Amniotic stem cell (primary cell): ENCODE measurements around the gene HS3ST2.
"Not testable (repeated sequence)": the region's sequence is repeated elsewhere in the genome, so short reads cannot be mapped to it uniquely, and the experiment has no call there.

ENCODE experiments used
- DNase-seq: peaks from one replicate; lab custom pipeline; 2025; lab: John Stamatoyannopoulos, UW

The HS3ST2 gene

GRCh38 chr16:22878955-22879354 lies 65.0 kb downstream of the HS3ST2 start:
- DNase-seq, result no peak

DNA sequence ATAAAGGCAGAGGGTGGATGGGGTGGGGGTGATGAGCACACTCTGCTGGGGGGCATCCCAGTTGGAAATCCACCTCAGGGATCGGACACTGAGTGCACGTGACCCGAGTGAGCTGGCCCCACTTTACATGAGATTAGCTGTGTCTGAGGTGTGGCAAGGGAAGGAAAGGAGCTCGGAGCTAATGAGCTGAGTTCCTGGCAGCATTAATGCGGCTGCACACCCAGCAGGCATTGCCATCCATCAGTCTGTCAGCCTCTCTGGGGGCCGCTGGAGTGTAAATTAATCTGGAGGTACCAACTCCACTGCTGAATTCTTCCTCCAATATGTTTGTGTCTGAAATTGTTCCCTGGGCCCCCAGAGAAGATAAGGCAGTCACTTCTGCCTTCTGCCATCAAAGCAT lies 65.5 kb downstream of the HS3ST2 start:
- DNase-seq, result no peak

GRCh38 chr16:22882981-22883380 lies 69.0 kb downstream of the HS3ST2 start:
- no peak for DNase-seq

DNA sequence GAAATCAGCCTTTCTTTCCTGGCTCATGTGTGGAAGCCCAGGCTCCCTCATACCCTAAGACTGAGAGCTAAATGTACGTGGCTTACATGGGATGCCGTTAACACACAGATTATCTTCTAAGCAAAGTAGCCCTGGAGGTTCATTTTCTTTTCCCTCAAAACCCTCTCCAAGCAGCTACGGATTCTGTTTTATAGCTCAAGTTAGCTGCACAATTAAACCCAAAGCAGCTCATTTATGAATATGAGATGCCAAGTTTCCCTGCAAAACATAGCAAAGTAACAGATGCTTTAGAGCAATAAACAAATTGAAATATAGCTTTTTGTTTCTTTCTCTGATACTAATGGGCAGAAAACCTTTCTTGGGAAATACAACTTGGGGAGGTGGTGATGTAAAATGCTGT lies 72.0 kb downstream of the HS3ST2 start:
- DNase-seq, result no peak

DNA sequence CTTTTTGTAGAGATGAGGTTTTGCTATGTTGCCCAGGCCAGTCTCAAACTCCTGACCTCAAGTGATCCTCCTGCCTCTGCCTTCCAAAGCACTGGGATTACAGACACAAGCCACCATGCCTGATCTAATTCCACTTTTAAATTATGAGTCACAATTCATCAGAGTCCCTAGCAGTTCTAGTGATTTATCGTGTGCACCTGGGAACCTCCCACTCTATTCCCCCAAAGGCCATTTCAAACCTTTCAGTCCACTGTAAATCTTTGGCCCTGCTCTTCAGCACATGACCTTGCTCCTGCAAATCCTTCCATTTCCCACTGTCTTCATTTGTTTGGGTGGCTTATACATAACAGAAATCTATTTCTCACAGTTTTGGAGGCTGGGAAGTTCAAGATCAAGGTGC lies 73.0 kb downstream of the HS3ST2 start:
- DNase-seq, result no peak

DNA sequence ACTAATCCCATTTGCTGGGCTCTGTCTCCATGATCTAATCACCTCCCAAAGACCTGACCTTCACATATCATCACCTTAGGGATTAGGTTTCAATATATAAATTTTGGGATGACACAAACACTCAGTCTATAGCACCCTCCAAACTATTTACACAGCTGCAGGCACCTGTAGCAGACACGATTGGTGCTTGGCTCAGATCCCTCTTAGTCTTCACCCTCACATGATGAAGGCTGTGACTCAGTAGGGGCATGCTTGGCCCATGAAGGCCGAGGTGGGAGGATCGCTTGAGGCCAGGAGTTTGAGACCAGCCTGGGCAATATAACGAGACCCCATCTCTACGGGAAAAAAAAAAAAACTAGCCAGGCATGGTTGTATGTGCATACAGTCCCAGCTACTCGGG lies 73.5 kb downstream of the HS3ST2 start:
- no peak for DNase-seq

- no peak for DNase-seq
These were observed 74.8 kb downstream of the HS3ST2 start for GRCh38 chr16:22888791-22889190.

DNA sequence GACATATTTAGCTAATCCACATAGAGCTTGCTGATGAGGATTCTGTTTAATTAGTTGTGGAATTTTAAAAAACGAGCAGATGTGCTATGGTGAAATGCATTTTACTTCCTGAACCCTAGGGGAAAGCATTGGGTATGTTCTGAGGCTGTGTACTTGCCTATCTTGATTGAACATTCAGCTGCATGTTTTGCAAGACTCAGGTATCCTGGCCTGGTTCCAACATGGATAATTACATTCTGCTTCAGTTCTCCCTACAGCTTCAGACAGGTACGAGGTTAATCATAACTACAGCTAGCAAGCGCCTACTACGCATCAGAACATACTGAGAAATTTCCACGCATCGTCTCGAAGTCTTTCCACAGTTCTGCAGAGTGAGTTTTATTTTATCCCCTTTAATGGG lies 77.0 kb downstream of the HS3ST2 start:
- no peak for DNase-seq

- DNase-seq, result no peak
These were observed 83.2 kb downstream of the HS3ST2 start for GRCh38 chr16:22897184-22897583.

GRCh38 chr16:22898131-22898530 lies 84.2 kb downstream of the HS3ST2 start:
- DNase-seq, result no peak

DNA sequence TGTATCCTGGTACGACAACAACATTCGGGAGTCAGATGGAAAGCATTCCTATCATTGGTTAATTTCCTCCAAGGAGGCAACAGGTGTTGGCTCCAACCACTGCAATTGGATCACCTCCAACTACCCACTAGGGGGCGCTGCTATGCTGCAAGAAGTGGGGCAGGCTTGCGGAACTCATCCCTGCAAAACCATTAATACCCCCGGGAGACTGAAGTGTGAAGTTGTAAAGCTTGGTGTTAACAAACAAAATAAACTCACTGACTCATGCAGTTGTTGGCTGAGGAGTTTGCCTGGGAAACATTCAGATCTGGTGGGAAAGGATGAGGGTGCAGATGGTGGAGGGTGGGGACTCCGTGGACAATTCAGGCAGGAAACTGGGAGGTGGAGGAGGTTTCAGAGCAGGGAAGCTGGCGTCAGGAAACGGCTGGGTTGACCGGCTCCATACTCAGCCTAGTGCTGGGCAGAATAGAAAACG lies 84.9 kb downstream of the HS3ST2 start:
- peak; percentile 4 for DNase-seq

- not testable (repeated sequence) for DNase-seq
These were observed 85.6 kb downstream of the HS3ST2 start for GRCh38 chr16:22899567-22899966.

- DNase-seq, result no peak
These were observed 86.9 kb downstream of the HS3ST2 start for GRCh38 chr16:22900863-22901262.

DNA sequence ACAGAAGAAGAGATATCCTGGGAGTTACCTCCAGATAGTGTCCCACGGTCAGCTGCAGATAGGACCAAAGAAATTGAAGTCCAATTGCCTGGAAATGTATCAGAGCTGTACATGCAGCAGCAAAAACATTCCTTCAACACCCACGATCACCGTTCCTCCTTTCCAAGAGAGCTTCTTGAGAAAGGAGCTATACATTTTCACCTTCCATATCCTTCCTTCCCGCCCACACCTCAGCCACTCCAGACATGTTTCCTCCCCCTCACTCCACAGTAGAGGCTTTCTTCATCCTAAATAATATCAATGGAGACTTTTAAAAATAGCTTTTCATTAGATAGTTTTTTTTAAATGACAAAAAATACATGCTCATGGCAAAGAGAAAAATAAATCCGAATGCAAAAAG lies 87.6 kb downstream of the HS3ST2 start:
- no peak for DNase-seq

DNA sequence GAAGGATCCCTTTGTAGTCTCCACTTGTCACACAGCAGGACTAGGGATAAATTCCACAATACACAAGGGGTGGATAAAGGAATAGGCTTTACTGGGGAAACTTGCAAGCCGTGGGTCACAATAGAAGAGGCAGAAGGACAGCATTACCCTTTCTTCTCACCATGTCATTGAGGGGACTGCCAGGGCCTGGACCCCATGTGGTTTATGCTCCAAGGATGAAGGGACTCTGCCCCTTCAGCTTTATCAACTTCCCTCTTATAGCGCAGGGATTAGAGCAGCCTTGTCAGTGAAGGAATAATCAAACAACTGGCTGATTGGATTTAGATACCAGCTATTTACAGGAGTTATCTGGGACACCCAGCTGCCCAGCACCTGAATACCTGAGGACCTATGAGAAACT lies 89.8 kb downstream of the HS3ST2 start:
- no peak for DNase-seq

DNA sequence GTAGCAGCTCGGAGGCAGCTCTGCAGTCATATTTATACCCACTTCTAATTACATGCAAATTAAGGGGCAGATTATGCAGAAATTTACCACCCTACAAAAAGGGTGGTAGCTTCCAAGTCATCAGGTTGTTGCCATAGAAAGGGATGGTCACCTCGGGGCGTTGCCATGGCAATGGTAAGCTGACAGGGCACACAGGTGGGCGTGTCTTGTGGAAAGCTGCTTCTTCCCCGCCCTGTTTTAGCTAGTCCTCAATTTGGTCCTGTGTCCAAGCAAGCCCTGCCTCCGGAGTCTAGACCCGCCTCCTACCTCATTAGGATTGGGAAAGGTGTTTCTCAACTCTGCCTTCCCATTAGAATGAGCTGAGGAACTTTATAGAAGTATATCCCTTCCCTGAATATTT lies 98.7 kb downstream of the HS3ST2 start:
- no peak for DNase-seq

DNA sequence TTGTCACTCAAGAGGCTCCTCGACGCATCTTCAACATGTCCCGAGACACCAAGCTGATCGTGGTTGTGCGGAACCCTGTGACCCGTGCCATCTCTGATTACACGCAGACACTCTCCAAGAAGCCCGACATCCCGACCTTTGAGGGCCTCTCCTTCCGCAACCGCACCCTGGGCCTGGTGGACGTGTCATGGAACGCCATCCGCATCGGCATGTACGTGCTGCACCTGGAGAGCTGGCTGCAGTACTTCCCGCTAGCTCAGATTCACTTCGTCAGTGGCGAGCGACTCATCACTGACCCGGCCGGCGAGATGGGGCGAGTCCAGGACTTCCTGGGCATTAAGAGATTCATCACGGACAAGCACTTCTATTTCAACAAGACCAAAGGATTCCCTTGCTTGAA lies 101.0 kb downstream of the HS3ST2 start:
- no peak for DNase-seq

GRCh38 chr16:22923491-22923890 lies 109.5 kb downstream of the HS3ST2 start:
- DNase-seq, result no peak

GRCh38 chr16:22924492-22924891 lies 110.5 kb downstream of the HS3ST2 start:
- no peak for DNase-seq

GRCh38 chr16:22926105-22926751 lies 112.3 kb downstream of the HS3ST2 start:
- no peak for DNase-seq

DNA sequence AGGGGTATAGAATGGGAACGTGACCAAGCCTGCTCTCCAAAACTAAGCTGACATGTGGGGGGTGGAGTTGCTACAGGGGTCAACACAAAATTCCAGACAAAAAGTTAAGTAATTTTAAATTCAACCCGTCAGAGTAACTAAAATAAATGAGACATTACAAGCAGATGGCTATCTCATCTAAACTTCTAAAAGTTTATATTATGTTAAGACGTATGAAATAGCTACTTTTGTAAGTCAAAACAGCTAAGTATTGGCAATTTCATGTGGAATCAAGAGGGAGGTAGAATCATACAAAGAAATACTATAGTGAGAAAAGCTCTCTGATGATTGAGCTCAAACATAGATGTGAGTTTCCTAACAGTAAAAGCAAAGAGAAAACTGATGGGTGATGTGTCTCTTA lies 113.3 kb downstream of the HS3ST2 start:
- no peak for DNase-seq

GRCh38 chr16:22928882-22929435 lies 115.0 kb downstream of the HS3ST2 start:
- no peak for DNase-seq

- DNase-seq, result no peak
These were observed 115.5 kb downstream of the HS3ST2 start for GRCh38 chr16:22929461-22929860.
